B cell (primary cell): Measurements from ENCODE around the gene MIGA1.

ENCODE experiments used
- CTCF ChIP-seq: fragments of 200-600 bp; IDR thresholded peaks from one replicate; pipeline ENCODE4 v1.8.0; 2022; ENCODE audit warnings: antibody characterized with exemption, mild to moderate bottlenecking
- EZH2 ChIP-seq: IDR thresholded peaks from 2 replicates; pipeline ENCODE4 v1.6.1; 2012; ENCODE audit warnings: borderline replicate concordance, low read depth, mild to moderate bottlenecking, moderate library complexity, low read length; ENCODE audit not compliant: insufficient read depth, poor library complexity, severe bottlenecking

GRCh38 chr1:77768006-77768405 is 11.4 kb upstream of the MIGA1 start:
- no peak for TF ChIP-seq CTCF
- no peak for TF ChIP-seq EZH2
